Spleen (tissue), 11 donors: Measurements from ENCODE around the gene OGN. TPM values are rescaled to one million over a fixed set of nuclear protein-coding genes. Genes with fewer than 3 reads are reported as not detected.

Source experiments
- DNase-seq: peaks from one replicate; pipeline ENCODE4 v3.0.0-alpha.2; 2020
- H3K27ac ChIP-seq, 8 donors: fragments of 200-600 bp; sonication (generic) in 7 of 8; 1 replicate in 4 of 8; 2 replicates in 4 of 8; pipeline versions ENCODE4 v1.5.0 to v1.8.0; 2016 to 2021; ENCODE audit warnings: inconsistent platforms in 4 of 8, mild to moderate bottlenecking in 4 of 8, moderate library complexity in 1 of 8
- H3K27me3 ChIP-seq, 7 donors: fragments of 200-600 bp; sonication (generic) in 6 of 7; replicated peaks in 1 of 7; 1 replicate in 4 of 7; 2 replicates in 3 of 7; pipeline versions ENCODE4 v1.5.0 to v1.8.0; 2016 to 2021; ENCODE audit warnings: inconsistent platforms in 3 of 7, mild to moderate bottlenecking in 1 of 7
- H3K36me3 ChIP-seq, 6 donors: fragments of 200-600 bp; sonication (generic) in 5 of 6; 1 replicate in 4 of 6; 2 replicates in 2 of 6; pipeline versions ENCODE4 v1.5.0 to v1.8.0; 2016 to 2021; ENCODE audit warnings: inconsistent platforms in 2 of 6
- H3K4me1 ChIP-seq, 6 donors: fragments of 200-600 bp; sonication (generic) in 5 of 6; 1 replicate in 3 of 6; 2 replicates in 3 of 6; pipeline versions ENCODE4 v1.5.0 to v1.8.0; 2016 to 2021; ENCODE audit warnings: inconsistent platforms in 3 of 6
- H3K4me3 ChIP-seq, 8 donors: fragments of 200-600 bp; sonication (generic) in 7 of 8; 1 replicate in 4 of 8; 2 replicates in 4 of 8; pipeline versions ENCODE4 v1.5.0 to v1.8.0; 2016 to 2021; ENCODE audit warnings: inconsistent platforms in 4 of 8, mild to moderate bottlenecking in 4 of 8, moderate library complexity in 2 of 8
- H3K9me3 ChIP-seq, 8 donors: fragments of 200-600 bp; sonication (generic) in 7 of 8; 1 replicate in 4 of 8; 2 replicates in 4 of 8; pipeline versions ENCODE4 v1.5.0 to v1.8.0; 2016 to 2021; ENCODE audit warnings: inconsistent platforms in 4 of 8
- POLR2A ChIP-seq, 3 donors: fragments of 450-650 bp; IDR thresholded peaks; one replicate each; pipeline ENCODE4 v1.5.1; 2017; ENCODE audit warnings: antibody characterized with exemption in 3 of 3, mild to moderate bottlenecking in 1 of 3
- POLR2AphosphoS5 ChIP-seq, 3 donors: sonication (generic); formaldehyde crosslinking; IDR thresholded peaks; one replicate each; pipeline ENCODE4 v1.5.1; 2017; ENCODE audit warnings: antibody characterized with exemption in 3 of 3
- WGBS, 5 donors: extraction: QIAGEN DNeasy Blood & Tissue Kit in 3 of 5; methylation state at CpG; one replicate each; pipeline versions ENCODE4 v1.1.5 to v1.1.7; 2013 to 2018; 5-methylcytosine and 5-hydroxymethylcytosine counted together
- intact Hi-C: fragments of 100-400 bp; cut with DNase I; formaldehyde crosslinking; loops from one replicate; pipeline ENCODE4 v1.15.0; 2023; ENCODE audit warnings: low total_unique reads
- polyA plus RNA-seq, 3 donors: library from polyadenylated mRNA; stranded (reverse); fragments of 200-250 nt; gene quantifications; one replicate each; pipeline ENCODE4 v1.2.1, GENCODE V29; 2013
- total RNA-seq, 7 donors: library from RNA; depleted of rRNA in 3 of 7; stranded (reverse); fragments of >200 nt in 3 of 7; fragmentation: NEBNext Ultra II Directional in 4 of 7; extraction: Animal tissue kit (Norgen Biotek cat#: 25700) in 4 of 7; gene quantifications; one replicate each; pipeline versions ENCODE4 v1.1.0 to v1.2.1, GENCODE V29; 2016 to 2021
- TF ChIP-seq, protein P1 (sequence below), 11 experiments: fragments of 200-600 bp in 7 of 11; fragments of 450-650 bp in 4 of 11; sonication (generic) in 4 of 11; IDR thresholded peaks in 8 of 11; conservative IDR thresholded peaks in 3 of 11; 1 replicate in 7 of 11; 2 replicates in 4 of 11; pipeline versions ENCODE4 v1.4.0 to v1.8.0; 2016 to 2021; ENCODE audit warnings: antibody characterized with exemption in 11 of 11, inconsistent platforms in 4 of 11, mild to moderate bottlenecking in 1 of 11
- donor health status: healthy with polysubstance abuse.
- donor health status: DM: no; HTN: no; CAD: no; lungs with moderate emphysema.
- donor health status: DM: no; HTN: no; CAD: no.
- donor health status: Bipolar disorder and iron deficiency.
- donor health status: healthy.
- donor health status: DM: no; HTN: no; CAD: no.
- donor health status: DM: yes; HTN: yes; CAD: no.

Gene OGN
- total and polyA plus RNA-seq, 10 donors, result 0.14 to 1.3 (median 0.57) TPM; not detected in 1

DNA sequence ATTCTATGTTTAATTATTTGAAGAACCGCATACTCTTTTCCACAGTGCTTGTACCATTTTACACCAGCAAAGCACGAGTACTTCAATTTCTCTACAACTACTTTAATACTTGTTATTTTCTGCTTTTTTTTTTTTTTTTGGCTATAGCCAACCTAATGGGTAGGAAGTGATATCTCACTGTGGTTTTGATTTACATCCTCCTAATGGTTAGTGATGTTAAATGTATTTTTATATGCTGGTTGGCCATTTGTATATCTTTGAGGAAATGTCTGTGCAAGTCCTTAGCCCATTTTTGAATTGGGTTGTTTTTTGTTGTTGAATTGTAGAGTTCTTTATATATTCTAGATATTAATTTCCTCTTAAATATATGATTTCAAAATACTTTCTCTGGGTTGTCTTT is 22.6 kb downstream of the OGN start:
- intact Hi-C loops, result no loop called here
- Histone ChIP-seq H3K4me1 (no peaks in the 10 kb centered on the region), H3K9me3 (no peaks in the 10 kb centered on the region), H3K27ac (no peak overlapping the region), H3K27me3 (no peaks in the 10 kb centered on the region), H3K4me3 (no peak overlapping the region), H3K36me3 (peaks cover 0 to 6% (median 0%) of the 10 kb centered on the region in 6 donors)
- DNase-seq, result no peak
- 77 to 92% (median 82%) methylated on average over 2 of the region's 2 CpGs for WGBS, 5 donors
- TF ChIP-seq, protein P1, sequence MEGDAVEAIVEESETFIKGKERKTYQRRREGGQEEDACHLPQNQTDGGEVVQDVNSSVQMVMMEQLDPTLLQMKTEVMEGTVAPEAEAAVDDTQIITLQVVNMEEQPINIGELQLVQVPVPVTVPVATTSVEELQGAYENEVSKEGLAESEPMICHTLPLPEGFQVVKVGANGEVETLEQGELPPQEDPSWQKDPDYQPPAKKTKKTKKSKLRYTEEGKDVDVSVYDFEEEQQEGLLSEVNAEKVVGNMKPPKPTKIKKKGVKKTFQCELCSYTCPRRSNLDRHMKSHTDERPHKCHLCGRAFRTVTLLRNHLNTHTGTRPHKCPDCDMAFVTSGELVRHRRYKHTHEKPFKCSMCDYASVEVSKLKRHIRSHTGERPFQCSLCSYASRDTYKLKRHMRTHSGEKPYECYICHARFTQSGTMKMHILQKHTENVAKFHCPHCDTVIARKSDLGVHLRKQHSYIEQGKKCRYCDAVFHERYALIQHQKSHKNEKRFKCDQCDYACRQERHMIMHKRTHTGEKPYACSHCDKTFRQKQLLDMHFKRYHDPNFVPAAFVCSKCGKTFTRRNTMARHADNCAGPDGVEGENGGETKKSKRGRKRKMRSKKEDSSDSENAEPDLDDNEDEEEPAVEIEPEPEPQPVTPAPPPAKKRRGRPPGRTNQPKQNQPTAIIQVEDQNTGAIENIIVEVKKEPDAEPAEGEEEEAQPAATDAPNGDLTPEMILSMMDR (IDR thresholded peaks at IDR 0.05 in 8 of 11, conservative IDR thresholded peaks at IDR 0.05 in 3 of 11), result no peak
- no peak for TF ChIP-seq POLR2A (IDR thresholded peaks at IDR 0.05)
- TF ChIP-seq POLR2AphosphoS5 (IDR thresholded peaks at IDR 0.05), result no peak

DNA sequence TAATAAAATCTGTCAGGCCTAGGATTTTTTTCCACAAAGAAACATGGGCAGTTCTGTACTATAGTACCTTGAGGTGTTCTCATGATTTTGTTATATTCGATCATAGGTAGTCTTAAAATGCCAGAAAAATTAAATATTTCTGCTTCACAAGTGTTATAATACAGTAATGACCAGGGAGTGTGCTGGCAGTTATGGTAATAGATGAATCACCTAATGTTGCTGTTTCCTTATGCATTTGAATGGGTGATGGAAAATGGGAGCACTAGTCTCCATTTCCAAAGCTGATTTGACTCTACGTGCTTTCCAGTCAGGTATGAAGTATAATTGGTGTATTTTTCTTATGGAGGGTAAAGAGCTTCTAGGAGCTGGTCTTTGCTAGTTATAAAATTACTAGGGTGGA is 23.8 kb downstream of the OGN start:
- Histone ChIP-seq H3K27ac (no peak overlapping the region), H3K36me3 (peaks cover 0 to 6% (median 0%) of the 10 kb centered on the region in 6 donors), H3K4me3 (no peak overlapping the region), H3K27me3 (no peaks in the 10 kb centered on the region), H3K9me3 (peaks cover 0 to 8% (median 6%) of the 10 kb centered on the region in 8 donors), H3K4me1 (no peaks in the 10 kb centered on the region)
- TF ChIP-seq POLR2AphosphoS5 (IDR thresholded peaks at IDR 0.05) (no peak), POLR2A (IDR thresholded peaks at IDR 0.05) (no peak)
- TF ChIP-seq, protein P1 (IDR thresholded peaks at IDR 0.05 in 8 of 11, conservative IDR thresholded peaks at IDR 0.05 in 3 of 11), result no peak
- intact Hi-C loops, result no loop called here
- 95 to 99% (median 97%) methylated on average over 2 of the region's 2 CpGs for WGBS, 5 donors
- no peak for DNase-seq

DNA sequence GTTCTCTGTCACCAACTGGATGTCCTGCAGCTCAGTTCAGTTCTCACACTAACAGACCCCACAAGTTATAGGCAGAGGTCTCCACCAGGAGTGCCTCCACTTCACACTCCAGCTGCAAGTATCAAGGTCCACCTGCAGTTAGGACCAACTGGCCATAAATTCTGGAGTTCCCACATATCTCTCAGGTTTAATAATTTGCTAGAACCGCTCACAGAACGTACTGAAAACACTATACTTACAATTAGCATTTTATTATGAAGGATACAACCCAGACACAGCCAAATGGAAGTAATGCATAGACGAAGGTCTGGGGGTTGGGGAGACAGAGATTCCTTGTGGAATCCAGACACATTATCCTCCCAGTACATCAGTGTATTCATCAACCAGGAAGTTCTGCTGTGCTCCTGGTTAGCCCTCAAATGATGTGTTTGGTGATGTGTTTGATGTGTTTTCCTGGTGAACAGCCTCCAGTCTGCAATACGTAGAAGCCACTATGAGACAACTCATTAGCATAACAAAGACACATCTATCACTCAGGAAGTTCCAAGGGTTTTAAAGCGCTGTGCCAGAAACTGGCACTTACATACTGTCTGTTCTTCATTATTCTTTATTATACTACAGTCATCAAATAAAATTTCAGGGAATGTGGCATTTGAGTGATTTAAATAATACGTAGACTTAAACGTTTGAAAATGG is 25.4 kb downstream of the OGN start:
- 72 to 83% (median 80%) methylated on average over 7 of the region's 7 CpGs for WGBS, 5 donors
- TF ChIP-seq, protein P1 (IDR thresholded peaks at IDR 0.05 in 8 of 11, conservative IDR thresholded peaks at IDR 0.05 in 3 of 11), result no peak
- TF ChIP-seq POLR2AphosphoS5 (IDR thresholded peaks at IDR 0.05) (no peak), POLR2A (IDR thresholded peaks at IDR 0.05) (no peak)
- H3K27ac ChIP-seq, result no peak overlapping the region
- DNase-seq, result no peak
- peaks cover 0 to 6% (median 0%) of the 10 kb centered on the region in 6 donors for H3K36me3 ChIP-seq
- peaks cover 2 to 24% (median 21%) of the 10 kb centered on the region in 8 donors for H3K9me3 ChIP-seq
- no peaks in the 10 kb centered on the region for H3K4me1 ChIP-seq
- no peaks in the 10 kb centered on the region for H3K27me3 ChIP-seq
- intact Hi-C loops, result no loop called here
- no peak overlapping the region for H3K4me3 ChIP-seq

DNA sequence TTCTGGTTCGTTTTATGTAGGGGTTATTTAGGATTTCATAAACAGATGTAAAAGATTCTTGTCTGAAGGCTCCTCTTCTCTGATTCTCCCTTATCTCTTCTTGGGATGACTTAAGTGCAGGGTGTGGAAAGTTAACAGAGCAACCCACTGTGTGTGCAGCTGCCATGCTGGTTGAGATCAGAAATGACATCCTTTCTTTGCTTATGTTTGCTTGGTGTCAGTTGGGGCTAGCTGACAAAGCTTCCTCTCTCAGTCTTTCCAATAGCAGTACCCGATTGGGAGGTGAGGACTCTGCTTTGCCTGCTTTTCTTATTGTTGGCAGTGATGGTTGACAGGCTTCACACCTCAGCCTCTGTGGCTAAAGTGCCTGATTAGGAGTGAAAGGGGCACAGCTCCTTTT is 26.5 kb downstream of the OGN start:
- H3K27ac ChIP-seq, result no peak overlapping the region
- intact Hi-C loops, result no loop called here
- 72 to 84% (median 77%) methylated on average over 2 of the region's 2 CpGs for WGBS, 5 donors
- TF ChIP-seq, protein P1 (IDR thresholded peaks at IDR 0.05 in 8 of 11, conservative IDR thresholded peaks at IDR 0.05 in 3 of 11), result no peak
- TF ChIP-seq POLR2A (IDR thresholded peaks at IDR 0.05) (no peak), POLR2AphosphoS5 (IDR thresholded peaks at IDR 0.05) (no peak)
- no peak for DNase-seq
- H3K27me3 ChIP-seq, result no peaks in the 10 kb centered on the region
- peaks cover 5 to 36% (median 33%) of the 10 kb centered on the region in 8 donors for H3K9me3 ChIP-seq
- H3K4me3 ChIP-seq, result no peak overlapping the region
- peaks cover 0 to 9% (median 0%) of the 10 kb centered on the region in 6 donors for H3K36me3 ChIP-seq
- no peaks in the 10 kb centered on the region for H3K4me1 ChIP-seq
